WTC11 (cell line): ENCODE results near the gene CBFA2T2. TPM values are rescaled to one million over a fixed set of nuclear protein-coding genes. Genes with fewer than 3 reads are reported as not detected.

ENCODE experiments used
- ATAC-seq: fragments of 200-7000 bp; cut with Tn5 transposase; 2 replicates; pipeline ENCODE4 v1.10.0; 2021; ENCODE audit warnings: mild to moderate bottlenecking, moderate library complexity
- CTCF ChIA-PET: fragments of 300-600 bp; sonication (Branson Sonifier 250); formaldehyde crosslinking; loops from one replicate; lab custom pipeline; 2021; ENCODE audit warnings: antibody characterized with exemption; lab: Charles Lee
- POLR2A ChIA-PET: fragments of 350-600 bp; sonication (Branson Sonifier 250); formaldehyde crosslinking; loops from one replicate; lab custom pipeline; 2021; ENCODE audit warnings: antibody characterized with exemption; lab: Charles Lee
- DNase-seq: peaks from one replicate; pipeline ENCODE4 v3.0.0; 2021; ENCODE audit warnings: low spot score
- H3K27ac Mint-ChIP-seq: 2 replicates; pipeline ENCODE4 v1.8.0; 2021; ENCODE audit warnings: mixed read lengths
- H3K27me3 Mint-ChIP-seq: 2 replicates; pipeline ENCODE4 v1.8.0; 2021; ENCODE audit warnings: low read depth, mild to moderate bottlenecking, moderate library complexity, mixed read lengths
- H3K36me3 Mint-ChIP-seq: 2 replicates; pipeline ENCODE4 v1.8.0; 2021; ENCODE audit warnings: mixed read lengths
- H3K4me1 Mint-ChIP-seq: 2 replicates; pipeline ENCODE4 v1.8.0; 2022; ENCODE audit warnings: mixed read lengths
- H3K4me3 Mint-ChIP-seq: 2 replicates; pipeline ENCODE4 v1.8.0; 2021; ENCODE audit warnings: mild to moderate bottlenecking, moderate library complexity, mixed read lengths
- H3K9me3 Mint-ChIP-seq: 2 replicates; pipeline ENCODE4 v1.8.0; 2021; ENCODE audit warnings: mixed read lengths
- ATF6 ChIP-seq: sonication (generic); formaldehyde crosslinking; IDR thresholded peaks from 2 replicates; pipeline ENCODE4 v1.8.1; 2023; ENCODE audit warnings: mild to moderate bottlenecking, missing genetic modification reagents
- CBFB ChIP-seq: sonication (generic); formaldehyde crosslinking; IDR thresholded peaks from 2 replicates; pipeline ENCODE4 v1.8.1; 2022; ENCODE audit warnings: mild to moderate bottlenecking, low read depth, missing genetic modification reagents
- ESRRA ChIP-seq: sonication (generic); formaldehyde crosslinking; IDR thresholded peaks from 2 replicates; pipeline ENCODE4 v1.8.1; 2022; ENCODE audit warnings: mild to moderate bottlenecking, missing genetic modification reagents, borderline replicate concordance
- FOXP4 ChIP-seq: sonication (generic); formaldehyde crosslinking; IDR thresholded peaks from 2 replicates; pipeline ENCODE4 v1.8.0; 2022; ENCODE audit warnings: mild to moderate bottlenecking, missing genetic modification reagents
- GTF2I ChIP-seq: fragments of 250-450 bp; sonication (Bioruptor Pico); conservative IDR thresholded peaks from 2 replicates; pipeline ENCODE4 v1.4.0; 2021; ENCODE audit warnings: mild to moderate bottlenecking
- JAZF1 ChIP-seq: fragments of 250-450 bp; sonication (Bioruptor Pico); IDR thresholded peaks from 2 replicates; pipeline ENCODE4 v1.9.0; 2021; ENCODE audit warnings: moderate library complexity, mild to moderate bottlenecking, inconsistent platforms
- MYBL2 ChIP-seq: sonication (generic); formaldehyde crosslinking; IDR thresholded peaks from 2 replicates; pipeline ENCODE4 v1.8.1; 2023; ENCODE audit warnings: mild to moderate bottlenecking, moderate library complexity, missing genetic modification reagents
- NFE2L1 ChIP-seq: sonication (generic); formaldehyde crosslinking; IDR thresholded peaks from 2 replicates; pipeline ENCODE4 v1.8.1; 2023; ENCODE audit warnings: missing genetic modification reagents
- NR2C2 ChIP-seq: sonication (generic); formaldehyde crosslinking; IDR thresholded peaks from 2 replicates; pipeline ENCODE4 v1.8.0; 2022; ENCODE audit warnings: mild to moderate bottlenecking, missing genetic modification reagents
- PRRX2 ChIP-seq: fragments of 250-450 bp; sonication (Bioruptor Pico); IDR thresholded peaks from 2 replicates; pipeline ENCODE4 v1.8.0; 2021; ENCODE audit warnings: mild to moderate bottlenecking
- SOX15 ChIP-seq: fragments of 250-450 bp; sonication (Bioruptor Pico); IDR thresholded peaks from 2 replicates; pipeline ENCODE4 v1.9.0; 2021; ENCODE audit warnings: mild to moderate bottlenecking
- TEAD4 ChIP-seq: sonication (generic); formaldehyde crosslinking; IDR thresholded peaks from 2 replicates; pipeline ENCODE4 v1.8.0; 2022; ENCODE audit warnings: mild to moderate bottlenecking, missing genetic modification reagents
- ZNF121 ChIP-seq: sonication (generic); formaldehyde crosslinking; IDR thresholded peaks from 2 replicates; pipeline ENCODE4 v1.8.0; 2023; ENCODE audit warnings: missing genetic modification reagents
- ZNF263 ChIP-seq: sonication (generic); formaldehyde crosslinking; IDR thresholded peaks from 2 replicates; pipeline ENCODE4 v1.8.1; 2022; ENCODE audit warnings: low read depth, mild to moderate bottlenecking, moderate library complexity, missing genetic modification reagents
- total RNA-seq: library from RNA; stranded (reverse); gene quantifications from 3 replicates; pipeline ENCODE4 v1.2.3, GENCODE V29; 2021
- TF ChIP-seq, protein P1 (sequence below): fragments of 250-450 bp; sonication (Bioruptor Pico); conservative IDR thresholded peaks from 2 replicates; pipeline ENCODE4 v1.9.0; 2021; ENCODE audit warnings: mild to moderate bottlenecking
- TF ChIP-seq, protein P2 (sequence below): sonication (generic); formaldehyde crosslinking; IDR thresholded peaks from 2 replicates; pipeline ENCODE4 v1.8.1; 2022; ENCODE audit warnings: low read depth, mild to moderate bottlenecking, moderate library complexity, missing genetic modification reagents, borderline replicate concordance
- TF ChIP-seq, protein P3 (sequence below): sonication (generic); formaldehyde crosslinking; IDR thresholded peaks from 2 replicates; pipeline ENCODE4 v1.8.1; 2023; ENCODE audit warnings: mild to moderate bottlenecking, missing genetic modification reagents, borderline replicate concordance
- TF ChIP-seq, protein P4 (sequence below): sonication (generic); formaldehyde crosslinking; IDR thresholded peaks from 2 replicates; pipeline ENCODE4 v1.8.0; 2023; ENCODE audit warnings: missing genetic modification reagents

The CBFA2T2 gene
- total RNA-seq, 1 experiment from 2014 or later = 22.1 TPM

DNA sequence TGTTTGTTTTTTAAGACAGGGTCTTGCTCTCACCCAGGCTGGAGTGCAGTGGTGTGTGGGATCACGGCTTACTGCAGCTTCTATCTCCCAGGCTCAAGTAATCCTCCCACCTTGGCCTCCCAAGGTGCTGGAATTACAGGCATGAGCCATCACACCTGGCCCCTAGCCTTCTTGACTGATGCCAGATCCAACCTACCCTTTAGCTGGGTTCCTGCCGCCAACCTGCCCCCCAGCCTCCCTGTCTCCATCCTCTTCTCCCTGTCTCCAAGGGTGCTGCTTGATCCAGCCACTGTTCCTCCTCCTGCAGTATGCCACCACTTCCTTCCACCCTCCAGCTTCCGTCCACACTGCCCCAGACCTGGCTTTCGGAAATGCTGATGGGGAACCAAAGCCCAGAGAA lies 169.0 kb downstream of the CBFA2T2 start:
- no peak for DNase-seq
- Mint-ChIP-seq H3K36me3 (peaks cover 6% of the 10 kb centered on the region), H3K9me3 (no peaks in the 10 kb centered on the region), H3K4me3 (no peak overlapping the region), H3K27me3 (peaks cover 2% of the 10 kb centered on the region; the same call in 1 of the 2 replicates), H3K27ac (no peak overlapping the region), H3K4me1 (peaks cover 16% of the 10 kb centered on the region)
- TF ChIP-seq TEAD4 (CRISPR knock-in tag) (no peak), GTF2I (CRISPR knock-in tag) (no peak), SOX15 (CRISPR knock-in tag) (no peak), ESRRA (no peak), NFE2L1 (CRISPR knock-in tag) (no peak)
- TF ChIP-seq, protein P1, sequence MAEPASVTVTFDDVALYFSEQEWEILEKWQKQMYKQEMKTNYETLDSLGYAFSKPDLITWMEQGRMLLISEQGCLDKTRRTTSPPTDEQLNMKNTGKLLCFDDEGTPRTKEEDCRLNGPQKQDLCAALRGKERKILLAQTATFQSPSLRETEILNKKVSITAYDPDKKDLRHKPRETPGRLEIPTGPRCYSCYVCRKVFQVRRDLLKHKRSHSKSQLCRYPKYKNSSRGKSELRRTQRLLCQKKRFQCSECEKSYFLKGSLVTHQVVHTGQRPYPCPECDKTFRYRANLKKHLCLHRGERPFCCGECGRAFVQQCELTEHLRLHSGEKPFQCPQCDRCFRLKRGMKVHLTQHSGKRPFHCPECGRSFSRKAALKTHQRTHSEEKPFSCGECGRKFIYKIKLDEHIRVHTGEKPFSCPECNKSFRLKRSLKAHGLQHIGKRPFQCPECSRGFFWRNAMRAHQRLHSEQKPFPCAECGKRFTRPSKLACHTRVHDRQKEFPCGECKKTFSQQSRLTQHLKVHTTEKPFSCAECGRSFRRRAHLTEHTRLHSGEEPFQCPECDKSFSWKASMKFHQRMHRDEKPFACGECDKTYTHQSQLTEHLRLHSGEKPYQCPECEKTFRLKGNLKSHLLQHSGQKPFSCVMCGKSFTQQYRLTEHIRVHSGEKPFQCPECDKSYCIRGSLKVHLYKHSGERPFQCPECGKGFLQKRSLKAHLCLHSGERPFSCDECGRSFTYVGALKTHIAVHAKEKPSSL = no peak
- TF ChIP-seq, protein P2, sequence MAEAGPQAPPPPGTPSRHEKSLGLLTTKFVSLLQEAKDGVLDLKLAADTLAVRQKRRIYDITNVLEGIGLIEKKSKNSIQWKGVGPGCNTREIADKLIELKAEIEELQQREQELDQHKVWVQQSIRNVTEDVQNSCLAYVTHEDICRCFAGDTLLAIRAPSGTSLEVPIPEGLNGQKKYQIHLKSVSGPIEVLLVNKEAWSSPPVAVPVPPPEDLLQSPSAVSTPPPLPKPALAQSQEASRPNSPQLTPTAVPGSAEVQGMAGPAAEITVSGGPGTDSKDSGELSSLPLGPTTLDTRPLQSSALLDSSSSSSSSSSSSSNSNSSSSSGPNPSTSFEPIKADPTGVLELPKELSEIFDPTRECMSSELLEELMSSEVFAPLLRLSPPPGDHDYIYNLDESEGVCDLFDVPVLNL (CRISPR knock-in tag) = no peak
- ChIA-PET POLR2A (interaction anchor here (0.5 kb wide), 1 partner anchor 26 kb away, joined by 3 read pairs; no protein-coding TSS in a partner anchor), CTCF (interaction anchor here (0.8 to 1.6 kb wide), 2 partner anchors 9 to 202 kb away, joined by 3 read pairs; no protein-coding TSS in a partner anchor)
- ATAC-seq = no peak

GRCh38 chr20:33659341-33660034 lies 169.6 kb downstream of the CBFA2T2 start:
- H3K4me3 Mint-ChIP-seq = no peak overlapping the region
- peaks cover 14% of the 10 kb centered on the region for H3K4me1 Mint-ChIP-seq
- ChIA-PET CTCF (interaction anchor here (0.8 to 1.6 kb wide), 2 partner anchors 8 to 202 kb away, joined by 3 read pairs; no protein-coding TSS in a partner anchor), POLR2A (no interaction called here)
- no peak overlapping the region for H3K27ac Mint-ChIP-seq
- H3K36me3 Mint-ChIP-seq = peaks cover 6% of the 10 kb centered on the region
- no peak for ATAC-seq
- TF ChIP-seq JAZF1 (CRISPR knock-in tag) (no peak), FOXP4 (no peak), PRRX2 (no peak), ZNF121 (CRISPR knock-in tag) (no peak), NR2C2 (CRISPR knock-in tag) (no peak), GTF2I (CRISPR knock-in tag) (no peak), ATF6 (CRISPR knock-in tag) (no peak), ZNF263 (CRISPR knock-in tag) (no peak), CBFB (no peak), MYBL2 (CRISPR knock-in tag) (no peak)
- TF ChIP-seq, protein P1 = no peak
- TF ChIP-seq, protein P2 (CRISPR knock-in tag) = no peak
- TF ChIP-seq, protein P3, sequence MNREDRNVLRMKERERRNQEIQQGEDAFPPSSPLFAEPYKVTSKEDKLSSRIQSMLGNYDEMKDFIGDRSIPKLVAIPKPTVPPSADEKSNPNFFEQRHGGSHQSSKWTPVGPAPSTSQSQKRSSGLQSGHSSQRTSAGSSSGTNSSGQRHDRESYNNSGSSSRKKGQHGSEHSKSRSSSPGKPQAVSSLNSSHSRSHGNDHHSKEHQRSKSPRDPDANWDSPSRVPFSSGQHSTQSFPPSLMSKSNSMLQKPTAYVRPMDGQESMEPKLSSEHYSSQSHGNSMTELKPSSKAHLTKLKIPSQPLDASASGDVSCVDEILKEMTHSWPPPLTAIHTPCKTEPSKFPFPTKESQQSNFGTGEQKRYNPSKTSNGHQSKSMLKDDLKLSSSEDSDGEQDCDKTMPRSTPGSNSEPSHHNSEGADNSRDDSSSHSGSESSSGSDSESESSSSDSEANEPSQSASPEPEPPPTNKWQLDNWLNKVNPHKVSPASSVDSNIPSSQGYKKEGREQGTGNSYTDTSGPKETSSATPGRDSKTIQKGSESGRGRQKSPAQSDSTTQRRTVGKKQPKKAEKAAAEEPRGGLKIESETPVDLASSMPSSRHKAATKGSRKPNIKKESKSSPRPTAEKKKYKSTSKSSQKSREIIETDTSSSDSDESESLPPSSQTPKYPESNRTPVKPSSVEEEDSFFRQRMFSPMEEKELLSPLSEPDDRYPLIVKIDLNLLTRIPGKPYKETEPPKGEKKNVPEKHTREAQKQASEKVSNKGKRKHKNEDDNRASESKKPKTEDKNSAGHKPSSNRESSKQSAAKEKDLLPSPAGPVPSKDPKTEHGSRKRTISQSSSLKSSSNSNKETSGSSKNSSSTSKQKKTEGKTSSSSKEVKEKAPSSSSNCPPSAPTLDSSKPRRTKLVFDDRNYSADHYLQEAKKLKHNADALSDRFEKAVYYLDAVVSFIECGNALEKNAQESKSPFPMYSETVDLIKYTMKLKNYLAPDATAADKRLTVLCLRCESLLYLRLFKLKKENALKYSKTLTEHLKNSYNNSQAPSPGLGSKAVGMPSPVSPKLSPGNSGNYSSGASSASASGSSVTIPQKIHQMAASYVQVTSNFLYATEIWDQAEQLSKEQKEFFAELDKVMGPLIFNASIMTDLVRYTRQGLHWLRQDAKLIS (CRISPR knock-in tag) = no peak
- TF ChIP-seq, protein P4, sequence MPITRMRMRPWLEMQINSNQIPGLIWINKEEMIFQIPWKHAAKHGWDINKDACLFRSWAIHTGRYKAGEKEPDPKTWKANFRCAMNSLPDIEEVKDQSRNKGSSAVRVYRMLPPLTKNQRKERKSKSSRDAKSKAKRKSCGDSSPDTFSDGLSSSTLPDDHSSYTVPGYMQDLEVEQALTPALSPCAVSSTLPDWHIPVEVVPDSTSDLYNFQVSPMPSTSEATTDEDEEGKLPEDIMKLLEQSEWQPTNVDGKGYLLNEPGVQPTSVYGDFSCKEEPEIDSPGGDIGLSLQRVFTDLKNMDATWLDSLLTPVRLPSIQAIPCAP (CRISPR knock-in tag) = no peak
- H3K27me3 Mint-ChIP-seq = peaks cover 4% of the 10 kb centered on the region
- DNase-seq = no peak
- no peaks in the 10 kb centered on the region for H3K9me3 Mint-ChIP-seq
